ENCODE measurements around the gene TMC2.

GRCh38 chr20:2657674-2658073, 121.3 kb downstream of the TMC2 start:
- TF ChIP-seq CTCF (IDR thresholded peaks at IDR 0.05) = no peak
- TF ChIP-seq POLR2A (IDR thresholded peaks at IDR 0.05) = no peak
- no peak for TF ChIP-seq POLR2AphosphoS5 (IDR thresholded peaks at IDR 0.05)
